Panc1 (cell line): ENCODE data around the gene EDC3.

Experiments used
- POLR2AphosphoS5 ChIP-seq: IDR thresholded peaks from 2 replicates; pipeline ENCODE4 v1.6.1; 2012; ENCODE audit warnings: mild to moderate bottlenecking, low read depth, low read length, moderate library complexity
- TF ChIP-seq, protein P1 (sequence below), 2 experiments: IDR thresholded peaks; 2 replicates each; pipeline ENCODE4 v1.6.1; 2011 to 2012; ENCODE audit warnings: low read depth in 2 of 2, control low read depth in 1 of 2, low read length in 1 of 2, mild to moderate bottlenecking in 1 of 2, moderate library complexity in 1 of 2; ENCODE audit not compliant: insufficient read depth in 1 of 2

DNA sequence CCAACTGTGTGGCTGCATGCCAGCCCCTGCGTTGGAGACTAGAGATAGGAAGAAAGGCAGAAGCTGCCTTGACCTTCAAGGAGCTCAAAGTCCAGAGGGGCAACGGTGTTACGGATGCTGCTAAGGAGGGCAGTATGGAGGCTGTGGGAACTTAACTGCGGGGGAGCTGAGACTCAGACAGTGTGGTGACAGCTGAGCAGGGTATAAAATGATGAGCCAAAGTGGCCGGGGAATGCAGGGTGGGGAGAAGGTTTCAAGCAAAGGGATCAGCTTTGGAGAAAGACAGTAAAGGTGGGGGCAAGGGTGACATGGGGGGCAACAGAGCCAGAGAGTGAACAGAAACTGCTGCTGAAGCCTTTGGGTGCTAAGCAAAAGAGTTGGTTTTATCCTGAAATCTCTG is 46.6 kb upstream of the EDC3 start:
- TF ChIP-seq, protein P1, sequence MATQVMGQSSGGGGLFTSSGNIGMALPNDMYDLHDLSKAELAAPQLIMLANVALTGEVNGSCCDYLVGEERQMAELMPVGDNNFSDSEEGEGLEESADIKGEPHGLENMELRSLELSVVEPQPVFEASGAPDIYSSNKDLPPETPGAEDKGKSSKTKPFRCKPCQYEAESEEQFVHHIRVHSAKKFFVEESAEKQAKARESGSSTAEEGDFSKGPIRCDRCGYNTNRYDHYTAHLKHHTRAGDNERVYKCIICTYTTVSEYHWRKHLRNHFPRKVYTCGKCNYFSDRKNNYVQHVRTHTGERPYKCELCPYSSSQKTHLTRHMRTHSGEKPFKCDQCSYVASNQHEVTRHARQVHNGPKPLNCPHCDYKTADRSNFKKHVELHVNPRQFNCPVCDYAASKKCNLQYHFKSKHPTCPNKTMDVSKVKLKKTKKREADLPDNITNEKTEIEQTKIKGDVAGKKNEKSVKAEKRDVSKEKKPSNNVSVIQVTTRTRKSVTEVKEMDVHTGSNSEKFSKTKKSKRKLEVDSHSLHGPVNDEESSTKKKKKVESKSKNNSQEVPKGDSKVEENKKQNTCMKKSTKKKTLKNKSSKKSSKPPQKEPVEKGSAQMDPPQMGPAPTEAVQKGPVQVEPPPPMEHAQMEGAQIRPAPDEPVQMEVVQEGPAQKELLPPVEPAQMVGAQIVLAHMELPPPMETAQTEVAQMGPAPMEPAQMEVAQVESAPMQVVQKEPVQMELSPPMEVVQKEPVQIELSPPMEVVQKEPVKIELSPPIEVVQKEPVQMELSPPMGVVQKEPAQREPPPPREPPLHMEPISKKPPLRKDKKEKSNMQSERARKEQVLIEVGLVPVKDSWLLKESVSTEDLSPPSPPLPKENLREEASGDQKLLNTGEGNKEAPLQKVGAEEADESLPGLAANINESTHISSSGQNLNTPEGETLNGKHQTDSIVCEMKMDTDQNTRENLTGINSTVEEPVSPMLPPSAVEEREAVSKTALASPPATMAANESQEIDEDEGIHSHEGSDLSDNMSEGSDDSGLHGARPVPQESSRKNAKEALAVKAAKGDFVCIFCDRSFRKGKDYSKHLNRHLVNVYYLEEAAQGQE (IDR thresholded peaks at IDR 0.05; ENCODE audit: insufficient read depth in 1 of 2, low read depth in 2 of 2, low read length in 1 of 2): no peak
- TF ChIP-seq POLR2AphosphoS5: no peak
